GM19324 (cell line): ENCODE results near the gene KIF26B.
"Not testable (repeated sequence)": the region's sequence is repeated elsewhere in the genome, so short reads cannot be mapped to it uniquely, and the experiment has no call there.

ENCODE experiments used
- ATAC-seq: cut with Tn5 transposase; IDR thresholded peaks from one replicate; pipeline ENCODE4 v1.9.1; 2021; ENCODE audit warnings: mild to moderate bottlenecking, moderate library complexity; ENCODE audit not compliant: unreplicated experiment, low FRiP score

Gene KIF26B

GRCh38 chr1:245701631-245702030, 546.8 kb downstream of the KIF26B start:
- no peak for ATAC-seq

- no peak for ATAC-seq
These were observed 547.6 kb downstream of the KIF26B start for GRCh38 chr1:245702346-245702745.

GRCh38 chr1:245704341-245704740, 549.6 kb downstream of the KIF26B start:
- no peak for ATAC-seq

GRCh38 chr1:245704765-245705164, 550.0 kb downstream of the KIF26B start:
- ATAC-seq = no peak

- no peak for ATAC-seq
These were observed 553.2 kb downstream of the KIF26B start for GRCh38 chr1:245707941-245708340.

- ATAC-seq = no peak
These were observed 556.4 kb downstream of the KIF26B start for GRCh38 chr1:245710961-245711903.

GRCh38 chr1:245714027-245714426, 559.2 kb downstream of the KIF26B start:
- not testable (repeated sequence) for ATAC-seq

GRCh38 chr1:245715291-245715701, 560.5 kb downstream of the KIF26B start:
- ATAC-seq = no peak

- no peak for ATAC-seq
These were observed 561.2 kb downstream of the KIF26B start for GRCh38 chr1:245715970-245716369.

GRCh38 chr1:245716561-245716960, 561.8 kb downstream of the KIF26B start:
- no peak for ATAC-seq

GRCh38 chr1:245717611-245718010, 562.8 kb downstream of the KIF26B start:
- no peak for ATAC-seq

- no peak for ATAC-seq
These were observed 563.3 kb downstream of the KIF26B start for GRCh38 chr1:245718123-245718522.

GRCh38 chr1:245718951-245719350, 564.2 kb downstream of the KIF26B start:
- no peak for ATAC-seq

- no peak for ATAC-seq
These were observed 566.7 kb downstream of the KIF26B start for GRCh38 chr1:245721488-245721887.

- not testable (repeated sequence) for ATAC-seq
These were observed 573.2 kb downstream of the KIF26B start for GRCh38 chr1:245728035-245728434.

- no peak for ATAC-seq
These were observed 576.0 kb downstream of the KIF26B start for GRCh38 chr1:245730801-245731200.

- ATAC-seq = not testable (repeated sequence)
These were observed 585.6 kb downstream of the KIF26B start for GRCh38 chr1:245740336-245740735.

GRCh38 chr1:245742896-245743295, 588.1 kb downstream of the KIF26B start:
- ATAC-seq = no peak

GRCh38 chr1:245748240-245748639, 593.5 kb downstream of the KIF26B start:
- ATAC-seq = no peak

GRCh38 chr1:245748646-245749045, 593.9 kb downstream of the KIF26B start:
- ATAC-seq = no peak

GRCh38 chr1:245749053-245749452, 594.3 kb downstream of the KIF26B start:
- no peak for ATAC-seq

- ATAC-seq = no peak
These were observed 595.5 kb downstream of the KIF26B start for GRCh38 chr1:245750261-245750660.
